HepG2 (cell line): ENCODE measurements around the gene AHRR. TPM values are rescaled to one million over a fixed set of nuclear protein-coding genes. Genes with fewer than 3 reads are reported as not detected.

ENCODE experiments used
- DPF2 ChIP-seq: sonication (generic); formaldehyde crosslinking; IDR thresholded peaks from 2 replicates; pipeline ENCODE4 v1.4.0; 2020; ENCODE audit warnings: mild to moderate bottlenecking, low read depth, missing genetic modification reagents, borderline replicate concordance
- GMEB2 ChIP-seq: IDR thresholded peaks from 2 replicates; pipeline ENCODE4 v1.6.1; 2016; ENCODE audit warnings: missing biosample characterization, missing genetic modification reagents, low read depth
- HDAC1 ChIP-seq: sonication (generic); formaldehyde crosslinking; IDR thresholded peaks from 2 replicates; pipeline ENCODE4 v1.5.1; 2020; ENCODE audit warnings: mild to moderate bottlenecking, missing genetic modification reagents
- HES4 ChIP-seq: sonication (generic); formaldehyde crosslinking; IDR thresholded peaks from 2 replicates; pipeline ENCODE4 v1.9.0; 2021; ENCODE audit warnings: mild to moderate bottlenecking, missing genetic modification reagents, borderline replicate concordance
- IRX3 ChIP-seq: sonication (generic); formaldehyde crosslinking; IDR thresholded peaks from 2 replicates; pipeline ENCODE4 v1.8.1; 2023; ENCODE audit warnings: mild to moderate bottlenecking, low read depth, missing genetic modification reagents, borderline replicate concordance
- MAX ChIP-seq: IDR thresholded peaks from 2 replicates; pipeline ENCODE4 v1.6.1; 2012; ENCODE audit warnings: inconsistent platforms
- MED1 ChIP-seq: sonication (generic); formaldehyde crosslinking; IDR thresholded peaks from 2 replicates; pipeline ENCODE4 v1.4.0; 2020; ENCODE audit warnings: missing genetic modification reagents
- NCOR1 ChIP-seq: fragments of 200-600 bp; sonication (generic); IDR thresholded peaks from 2 replicates; pipeline ENCODE4 v1.7.0; 2017; ENCODE audit warnings: antibody characterized with exemption, low read length, borderline replicate concordance
- POLR2G ChIP-seq: fragments of 200-400 bp; formaldehyde crosslinking; IDR thresholded peaks from 2 replicates; pipeline ENCODE4 v1.6.1; 2018; ENCODE audit warnings: mild to moderate bottlenecking, low read depth, low read length, moderate library complexity
- RARG ChIP-seq: sonication (generic); formaldehyde crosslinking; IDR thresholded peaks from 2 replicates; pipeline ENCODE4 v1.4.0; 2020; ENCODE audit warnings: low read depth, mild to moderate bottlenecking, missing genetic modification reagents
- SALL2 ChIP-seq: sonication (generic); formaldehyde crosslinking; IDR thresholded peaks from 2 replicates; pipeline ENCODE4 v1.8.1; 2023; ENCODE audit warnings: mild to moderate bottlenecking, missing genetic modification reagents, inconsistent platforms
- SP1 ChIP-seq, 2 experiments: fragments of 450-650 bp in 1 of 2; sonication (generic) in 1 of 2; formaldehyde crosslinking in 1 of 2; IDR thresholded peaks; 2 replicates each; pipeline versions ENCODE4 v1.4.0 to v1.6.1; 2016 to 2020; ENCODE audit warnings: missing genetic modification reagents in 1 of 2
- THAP9 ChIP-seq: sonication (generic); formaldehyde crosslinking; IDR thresholded peaks from 2 replicates; pipeline ENCODE4; 2020; ENCODE audit warnings: missing genetic modification reagents, mild to moderate bottlenecking, borderline replicate concordance
- TMF1 ChIP-seq: sonication (generic); formaldehyde crosslinking; IDR thresholded peaks from 2 replicates; pipeline ENCODE4 v1.8.1; 2022; ENCODE audit warnings: low read depth, missing genetic modification reagents
- ZNF180 ChIP-seq: sonication (generic); formaldehyde crosslinking; IDR thresholded peaks from 2 replicates; pipeline ENCODE4 v1.4.0; 2020; ENCODE audit warnings: low read depth, missing genetic modification reagents, borderline replicate concordance
- ZNF235 ChIP-seq: sonication (generic); formaldehyde crosslinking; IDR thresholded peaks from 2 replicates; pipeline ENCODE4 v1.8.1; 2023; ENCODE audit warnings: mild to moderate bottlenecking, missing genetic modification reagents, borderline replicate concordance
- ZNF292 ChIP-seq: sonication (generic); formaldehyde crosslinking; IDR thresholded peaks from 2 replicates; pipeline ENCODE4 v1.8.1; 2022; ENCODE audit warnings: mild to moderate bottlenecking, low read depth, missing genetic modification reagents, borderline replicate concordance
- ZNF430 ChIP-seq: sonication (generic); formaldehyde crosslinking; IDR thresholded peaks from 2 replicates; pipeline ENCODE4 v1.9.0; 2021; ENCODE audit warnings: mild to moderate bottlenecking, missing genetic modification reagents
- ZNF432 ChIP-seq: sonication (generic); formaldehyde crosslinking; IDR thresholded peaks from 2 replicates; pipeline ENCODE4 v1.5.0; 2020; ENCODE audit warnings: missing genetic modification reagents, mild to moderate bottlenecking, borderline replicate concordance
- ZNF660 ChIP-seq: sonication (generic); formaldehyde crosslinking; IDR thresholded peaks from 2 replicates; pipeline ENCODE4 v1.5.1; 2020; ENCODE audit warnings: mild to moderate bottlenecking, low read depth, missing genetic modification reagents, borderline replicate concordance
- ZNF777 ChIP-seq: sonication (generic); formaldehyde crosslinking; IDR thresholded peaks from 2 replicates; pipeline ENCODE4 v1.4.0; 2020; ENCODE audit warnings: missing genetic modification reagents
- polyA plus RNA-seq, 8 experiments: library from polyadenylated mRNA; depleted of rRNA in 3 of 8; stranded (reverse) in 7 of 8; unstranded in 1 of 8; fragments of >200 nt; fragmentation: Illumina TruSeq in 4 of 8; extraction: Trizol in 4 of 8; gene quantifications; 2 replicates each; pipeline versions ENCODE4 v1.2.1 to v1.2.3, GENCODE V29; 2011 to 2016; ENCODE audit warnings: low read depth in 4 of 8, missing spikeins in 1 of 8, mixed read lengths in 1 of 8; ENCODE audit not compliant: insufficient read depth in 1 of 8
- total RNA-seq, 5 experiments: library from RNA; depleted of rRNA; stranded (reverse); fragments of >200 nt; fragmentation: Illumina TruSeq; extraction: Trizol; gene quantifications; 2 replicates each; pipeline ENCODE4 v1.2.3, GENCODE V29; 2016; ENCODE audit warnings: low read depth in 1 of 5
- TF ChIP-seq, protein P1 (sequence below), 2 experiments: sonication (generic) in 1 of 2; formaldehyde crosslinking in 1 of 2; IDR thresholded peaks; 2 replicates each; pipeline versions ENCODE4 v1.5.1 to v1.6.1; 2011 to 2020; ENCODE audit warnings: borderline replicate concordance in 1 of 2, low read depth in 1 of 2, low read length in 1 of 2, mild to moderate bottlenecking in 1 of 2, missing genetic modification reagents in 1 of 2, moderate library complexity in 1 of 2

AHRR gene
- total and polyA plus RNA-seq, 2 of the 13 experiments (the other 11 are each of a cell fraction or from before 2014, with no cell fraction given), result 0.28 to 0.35 TPM

GRCh38 chr5:472076-472655 is 150.7 kb downstream of the AHRR start (continued):
- TF ChIP-seq SALL2 (CRISPR knock-in tag) (no peak), ZNF292 (CRISPR knock-in tag) (0 out of 2 replicates have a peak, but pooled peaks have one; percentile 17), NCOR1 (no peak), ZNF180 (no peak), POLR2G (0 out of 2 replicates have a peak, but pooled peaks have one; percentile 11), MAX (no peak), ZNF777 (CRISPR knock-in tag) (peak; percentile 66; the same call in 1 of the 2 replicates), ZNF430 (CRISPR knock-in tag) (no peak), HDAC1 (CRISPR knock-in tag) (peak; percentile 27), THAP9 (CRISPR knock-in tag) (peak; percentile 56; the same call in 1 of the 2 replicates), TMF1 (no peak), RARG (CRISPR knock-in tag) (no peak), HES4 (CRISPR knock-in tag) (no peak), MED1 (CRISPR knock-in tag) (no peak), GMEB2 (CRISPR knock-in tag) (no peak), DPF2 (CRISPR knock-in tag) (no peak), ZNF432 (CRISPR knock-in tag) (no peak), SP1 (IDR thresholded peaks at IDR 0.05) (no peak), SP1 (CRISPR knock-in tag; IDR thresholded peaks at IDR 0.05) (no peak), ZNF235 (CRISPR knock-in tag) (0 out of 2 replicates have a peak, but pooled peaks have one; percentile 14), IRX3 (no peak), ZNF660 (CRISPR knock-in tag) (no peak)
- TF ChIP-seq, protein P1, sequence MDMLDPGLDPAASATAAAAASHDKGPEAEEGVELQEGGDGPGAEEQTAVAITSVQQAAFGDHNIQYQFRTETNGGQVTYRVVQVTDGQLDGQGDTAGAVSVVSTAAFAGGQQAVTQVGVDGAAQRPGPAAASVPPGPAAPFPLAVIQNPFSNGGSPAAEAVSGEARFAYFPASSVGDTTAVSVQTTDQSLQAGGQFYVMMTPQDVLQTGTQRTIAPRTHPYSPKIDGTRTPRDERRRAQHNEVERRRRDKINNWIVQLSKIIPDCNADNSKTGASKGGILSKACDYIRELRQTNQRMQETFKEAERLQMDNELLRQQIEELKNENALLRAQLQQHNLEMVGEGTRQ (IDR thresholded peaks at IDR 0.05; ENCODE audit: low read depth, low read length), result no peak
- TF ChIP-seq, protein P1 (CRISPR knock-in tag; IDR thresholded peaks at IDR 0.05; ENCODE audit: borderline replicate concordance), result no peak
